RCC 7860 (cell line): ENCODE measurements around the gene TRIAP1.
A peak's percentile ranks its signal among the peaks of the same experiment; 100 is the strongest.

ENCODE experiments used
- DNase-seq: peaks from one replicate; pipeline ENCODE4 v3.0.0-alpha.2; 2015; ENCODE audit warnings: low spot score
- FAIRE-seq: peaks from 2 replicates; lab custom pipeline; 2012; peaks lifted over from hg19 to GRCh38; lab: Jason Lieb, UNC

The TRIAP1 gene

GRCh38 chr12:120437735-120438494 lies 8.3 kb downstream of the TRIAP1 start, which contains the start of gene COX6A1:
Gene COX6A1, plus strand, starts transcription at chr12:120438113. Its CDS starts 14 bp downstream, at chr12:120438127.
- peak; percentile 85 for FAIRE-seq

DNA sequence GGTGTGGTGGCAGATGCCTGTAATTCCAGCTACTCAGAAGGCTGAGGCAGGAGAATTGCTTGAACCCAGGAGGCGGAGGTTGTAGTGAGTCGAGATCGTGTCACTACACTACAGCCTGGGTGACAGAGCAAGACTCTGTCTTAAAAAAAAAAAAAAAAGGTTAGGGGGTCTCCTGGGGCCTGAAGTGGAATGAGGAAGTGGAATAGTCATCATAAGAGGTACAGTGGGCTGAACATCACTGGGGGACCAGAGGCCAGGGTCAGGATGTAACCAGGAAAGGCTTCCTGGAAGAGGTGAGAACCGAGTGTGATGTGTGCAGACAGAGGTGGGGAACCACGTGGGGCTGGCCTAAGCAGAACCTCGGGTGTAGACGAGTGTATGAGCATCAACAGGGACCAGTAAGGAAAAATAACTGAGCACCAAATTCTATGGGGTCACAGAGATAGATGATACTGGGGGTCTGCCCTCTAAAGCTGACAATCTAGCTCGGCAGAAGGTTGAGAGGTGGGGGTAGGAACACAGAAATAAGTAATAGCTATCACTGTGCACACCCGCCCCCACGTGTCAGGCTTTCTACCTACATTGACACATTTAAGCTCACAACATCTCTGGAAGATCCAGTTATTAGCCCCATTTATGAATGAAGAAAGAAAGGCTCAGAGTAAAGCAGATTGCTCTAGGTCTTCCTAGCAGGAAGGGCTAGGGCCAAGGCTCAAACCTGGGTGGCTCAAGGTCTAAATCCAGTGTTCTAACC lies 13.2 kb downstream of the TRIAP1 start:
- DNase-seq (no peak), FAIRE-seq (no peak)

More at GRCh38 chr12:120437735-120438494, 8.3 kb downstream of the TRIAP1 start, which contains the start of gene COX6A1:
- peak; percentile 97 for DNase-seq

DNA sequence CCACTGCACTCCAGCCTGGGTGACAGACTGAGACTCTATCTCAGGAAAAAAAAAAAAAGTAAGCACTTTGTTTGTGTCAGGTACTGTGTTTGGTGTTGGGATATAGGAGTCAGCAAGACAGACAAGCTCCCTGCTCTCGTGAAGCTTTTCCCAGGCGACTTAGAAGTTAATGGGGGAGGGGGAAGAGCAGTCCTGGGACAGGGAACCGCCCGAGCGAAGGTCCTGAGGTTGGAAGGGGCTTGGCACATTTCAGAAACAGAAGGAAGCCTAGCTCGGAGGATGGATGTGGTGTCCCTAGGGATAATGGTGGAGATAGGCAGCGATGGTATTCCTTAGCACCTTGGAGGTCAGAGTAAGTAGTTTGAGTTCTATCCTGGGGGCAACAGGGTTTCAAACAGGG lies 16.8 kb downstream of the TRIAP1 start:
- DNase-seq (no peak), FAIRE-seq (no peak)

DNA sequence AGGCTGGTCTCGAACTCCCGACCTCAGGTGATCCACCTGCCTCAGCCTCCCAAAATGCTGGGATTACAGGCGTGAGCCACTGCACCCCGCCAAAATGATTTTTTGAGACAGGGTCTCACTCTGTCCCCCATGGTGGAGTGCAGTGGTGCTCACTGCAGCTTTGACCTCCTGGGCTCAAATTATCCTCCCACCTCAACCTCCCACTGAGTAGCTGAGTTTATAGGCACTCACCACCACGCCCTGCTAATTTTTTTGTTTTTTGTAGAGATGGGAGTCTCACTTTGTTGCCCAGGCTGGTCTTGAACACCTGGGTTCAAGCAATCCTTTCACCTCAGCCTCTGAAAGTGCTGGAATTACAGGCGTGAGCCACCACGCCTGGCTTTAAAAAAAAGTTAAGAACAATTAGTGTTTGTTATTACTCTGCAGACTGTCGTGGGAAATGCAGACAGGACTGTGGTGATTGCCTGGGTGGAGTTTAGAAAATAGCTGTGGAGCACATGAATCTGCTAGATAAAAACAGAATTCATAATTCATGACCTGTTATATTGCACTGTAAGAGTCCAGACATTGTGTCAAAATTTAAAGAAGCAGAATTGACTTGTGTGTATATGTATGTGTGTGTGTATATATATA lies 17.5 kb downstream of the TRIAP1 start:
- DNase-seq, result no peak
- no peak for FAIRE-seq

GRCh38 chr12:120425797-120426196 lies 20.4 kb downstream of the TRIAP1 start:
- DNase-seq (no peak), FAIRE-seq (no peak)

DNA sequence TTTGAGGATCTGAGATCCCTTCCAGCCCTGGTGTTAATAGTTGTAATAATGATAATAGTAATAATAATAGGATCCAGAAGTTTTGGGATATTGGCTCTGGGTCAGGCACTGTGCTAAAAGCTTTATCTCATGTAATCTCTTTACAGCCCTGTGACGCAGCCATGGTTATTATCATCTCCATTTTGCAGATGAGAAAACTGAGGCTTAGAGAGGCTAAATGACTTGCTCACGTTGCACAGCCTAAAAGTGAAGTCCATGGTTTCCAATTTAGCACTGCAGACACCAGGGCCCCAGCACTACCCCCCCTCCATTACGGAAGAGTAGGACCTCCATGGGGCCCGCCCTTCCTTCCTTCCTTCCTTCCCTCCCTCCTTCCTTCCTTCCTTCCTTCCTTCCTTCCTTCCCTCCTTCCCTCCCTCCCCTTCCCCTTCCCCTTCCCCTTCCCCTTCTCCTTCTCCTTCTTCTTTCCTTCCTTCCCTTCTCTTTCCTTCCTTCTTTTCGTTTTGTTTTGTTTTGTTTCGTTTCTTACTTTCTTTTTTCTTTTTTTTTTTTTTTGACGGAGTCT lies 23.2 kb downstream of the TRIAP1 start:
- no peak for DNase-seq
- no peak for FAIRE-seq

DNA sequence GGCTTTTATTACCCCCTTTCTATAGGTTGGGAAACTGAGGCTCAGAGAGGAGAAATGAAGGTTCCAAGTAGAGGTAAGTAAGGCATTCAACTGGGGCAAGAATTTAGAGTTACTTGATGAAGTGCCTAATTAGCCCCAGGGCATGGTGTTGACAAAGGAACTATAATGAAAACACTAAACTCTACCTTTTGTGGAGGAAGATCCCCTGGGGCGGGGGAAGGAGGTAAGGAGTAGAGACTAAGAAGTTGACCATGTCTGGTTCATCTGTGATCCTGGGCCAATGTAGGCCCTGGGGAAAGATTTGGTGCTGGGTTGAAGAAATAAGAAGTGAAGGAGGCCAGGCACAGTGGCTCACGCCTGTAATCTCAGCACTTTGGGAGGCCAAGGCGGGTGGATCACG lies 24.5 kb downstream of the TRIAP1 start:
- no peak for DNase-seq
- no peak for FAIRE-seq

- DNase-seq (no peak), FAIRE-seq (no peak)
Measured at GRCh38 chr12:120417917-120418580, 28.1 kb downstream of the TRIAP1 start.

GRCh38 chr12:120416490-120417216 lies 29.5 kb downstream of the TRIAP1 start:
- FAIRE-seq (no peak), DNase-seq (no peak)

DNA sequence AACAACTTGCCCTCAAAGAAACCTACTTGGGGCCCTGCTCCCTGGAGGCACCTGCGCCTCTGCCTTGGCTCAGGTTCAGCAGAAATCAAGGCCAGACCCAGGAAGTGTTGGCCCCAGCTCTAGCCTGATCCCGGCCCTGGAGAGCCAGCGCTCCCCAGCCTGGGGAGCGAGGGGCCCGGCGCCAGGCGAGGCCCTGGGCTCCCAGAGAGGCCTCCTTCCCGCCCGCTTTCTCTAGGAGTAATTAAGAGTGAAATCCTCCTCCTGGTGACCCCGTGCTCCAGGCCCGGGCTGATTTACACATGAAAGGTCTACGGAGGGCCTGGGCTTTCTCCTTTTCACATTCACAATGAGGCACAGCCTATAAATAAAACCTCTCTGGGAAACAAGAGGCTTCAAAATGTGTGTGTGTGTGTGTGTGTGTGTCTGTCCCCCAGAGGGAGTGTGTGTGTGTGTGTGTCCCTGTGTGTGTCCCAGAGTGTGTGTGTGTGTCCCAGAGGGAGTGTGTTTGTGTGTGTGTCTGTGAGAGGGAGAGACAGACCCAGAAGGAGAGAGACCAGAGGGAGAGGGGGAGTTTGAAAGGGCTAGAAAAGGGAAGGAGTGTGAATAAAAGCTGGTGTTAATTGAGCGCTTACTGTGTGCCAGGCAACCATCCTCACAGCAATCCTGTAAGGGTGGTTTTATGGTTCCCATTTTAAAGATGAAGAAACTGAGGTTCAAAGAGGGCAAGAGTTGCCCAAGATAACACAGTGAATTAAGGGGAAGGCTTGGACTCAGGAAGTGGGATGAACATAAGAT lies 32.1 kb downstream of the TRIAP1 start:
- FAIRE-seq (no peak), DNase-seq (no peak)

- no peak for DNase-seq
- FAIRE-seq, result no peak
Measured at GRCh38 chr12:120412421-120412820, 33.8 kb downstream of the TRIAP1 start.

DNA sequence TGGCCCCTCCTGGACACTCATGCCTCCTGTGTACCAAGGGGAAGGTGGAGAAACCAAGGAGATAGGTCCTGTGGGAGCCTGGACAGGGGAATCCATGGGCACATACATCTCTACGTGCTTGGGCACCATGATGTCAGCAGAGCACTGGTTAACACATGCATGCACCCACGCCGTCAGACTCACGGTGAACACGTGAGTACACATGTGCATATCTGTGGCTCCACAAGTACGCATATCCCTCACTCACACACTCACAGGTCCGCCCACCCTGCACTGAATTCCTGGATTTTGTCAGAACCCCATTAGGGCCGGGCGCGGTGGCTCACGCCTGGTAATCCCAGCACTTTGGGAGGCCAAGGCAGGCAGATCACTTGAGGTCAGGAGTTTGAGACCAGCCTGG lies 37.4 kb downstream of the TRIAP1 start:
- DNase-seq (no peak), FAIRE-seq (no peak)

- FAIRE-seq, result no peak
- no peak for DNase-seq
Measured at GRCh38 chr12:120406553-120406952, 39.6 kb downstream of the TRIAP1 start.

DNA sequence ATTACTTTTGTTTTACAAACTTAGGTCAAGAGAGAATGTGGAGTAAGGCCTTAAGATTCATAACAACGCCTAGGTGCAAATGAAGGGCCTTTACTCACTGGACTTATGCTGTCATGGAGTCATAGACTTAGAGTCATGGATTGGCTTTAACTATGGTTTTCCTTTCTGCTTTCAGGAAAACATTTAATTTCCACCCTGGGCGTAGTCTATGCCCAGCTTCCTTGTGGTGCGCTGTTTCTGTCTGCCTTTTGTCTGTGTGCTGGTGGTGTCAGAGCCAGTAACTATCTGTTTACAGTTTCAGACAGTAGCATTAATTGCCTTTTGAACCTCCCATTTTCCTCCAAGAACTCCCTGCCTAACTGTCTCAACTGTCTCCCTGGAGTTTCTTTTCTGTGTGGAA lies 40.1 kb downstream of the TRIAP1 start:
- no peak for DNase-seq
- no peak for FAIRE-seq

DNA sequence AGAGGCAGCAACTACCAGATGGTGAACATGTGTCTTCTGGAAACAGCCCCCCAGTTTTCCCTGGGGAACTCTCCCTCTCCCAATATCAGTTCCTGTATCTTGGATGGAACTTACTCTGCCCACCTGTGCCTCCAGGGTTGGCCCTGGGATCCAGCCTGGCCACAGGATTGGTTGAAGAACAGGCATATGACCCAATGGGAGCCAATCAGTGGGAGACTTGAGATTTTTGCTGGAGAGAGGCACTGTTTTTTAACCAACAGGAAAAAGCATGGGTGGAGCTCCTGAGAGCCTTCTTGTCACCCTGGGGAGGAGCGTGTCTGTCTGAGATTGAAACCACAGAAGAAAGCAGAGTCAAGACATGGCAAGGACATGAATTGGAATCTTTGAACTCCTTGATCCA lies 41.9 kb downstream of the TRIAP1 start:
- FAIRE-seq, result no peak

DNA sequence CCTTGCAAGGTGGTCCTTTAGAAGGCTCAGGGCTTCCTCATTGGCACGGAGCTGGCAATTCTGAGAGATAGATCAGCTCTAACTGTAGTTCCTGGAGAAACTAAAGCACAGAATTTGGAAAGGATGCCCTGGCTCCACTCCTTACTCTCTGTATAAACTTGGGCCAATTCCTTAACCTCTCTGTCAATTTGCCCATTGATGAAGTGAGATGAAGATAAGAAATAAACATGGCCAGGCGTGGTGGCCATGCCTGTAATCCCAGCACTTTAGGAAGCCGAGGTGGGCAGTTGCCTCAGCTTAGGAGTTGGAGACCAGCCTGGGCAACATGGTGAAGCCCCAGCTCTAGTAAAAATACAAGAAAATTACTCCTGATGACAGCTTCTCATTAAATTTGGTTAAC lies 42.3 kb downstream of the TRIAP1 start:
- FAIRE-seq, result no peak
- DNase-seq, result no peak

More for the DNA sequence above, 41.9 kb downstream of the TRIAP1 start:
- no peak for DNase-seq

DNA sequence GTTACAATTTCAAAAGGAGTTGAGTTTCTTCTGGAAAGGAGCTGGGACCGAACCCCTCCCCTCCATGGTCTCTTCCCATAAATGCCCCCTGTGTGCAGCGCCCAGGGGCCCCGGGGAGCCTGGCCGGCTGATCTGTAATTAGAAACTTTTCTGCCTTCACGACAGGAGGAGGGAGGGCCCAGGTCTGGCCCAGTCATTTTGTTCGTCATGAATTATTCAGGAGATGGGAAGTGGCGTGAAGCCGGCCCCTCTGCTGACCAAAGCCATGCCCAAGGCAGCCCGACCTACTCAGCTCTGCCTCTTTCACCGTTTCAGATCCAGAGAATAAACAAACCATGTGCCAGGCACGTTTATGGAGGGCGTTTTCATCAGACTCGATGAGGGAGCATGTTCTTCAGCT lies 44.0 kb downstream of the TRIAP1 start:
- DNase-seq (no peak), FAIRE-seq (no peak)

DNA sequence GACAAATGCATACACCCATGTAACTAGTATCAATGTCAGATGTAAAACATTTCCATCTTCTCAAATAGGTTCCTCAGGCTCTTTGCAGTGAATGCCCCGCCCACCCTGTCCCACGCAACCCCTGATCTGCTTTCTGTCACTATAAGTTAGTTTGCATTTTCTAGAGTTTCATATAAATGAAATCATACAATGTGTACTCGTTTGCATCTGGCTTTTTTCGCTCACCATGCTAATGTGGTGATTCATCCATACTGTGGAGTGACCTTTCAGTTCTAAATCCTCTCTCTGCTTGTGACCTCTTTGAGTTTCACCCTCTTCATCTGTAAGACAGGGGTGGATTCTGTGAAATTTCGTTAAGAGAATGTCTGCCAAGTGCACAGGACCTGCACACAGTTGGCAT lies 46.7 kb downstream of the TRIAP1 start:
- DNase-seq, result no peak
- FAIRE-seq, result no peak

DNA sequence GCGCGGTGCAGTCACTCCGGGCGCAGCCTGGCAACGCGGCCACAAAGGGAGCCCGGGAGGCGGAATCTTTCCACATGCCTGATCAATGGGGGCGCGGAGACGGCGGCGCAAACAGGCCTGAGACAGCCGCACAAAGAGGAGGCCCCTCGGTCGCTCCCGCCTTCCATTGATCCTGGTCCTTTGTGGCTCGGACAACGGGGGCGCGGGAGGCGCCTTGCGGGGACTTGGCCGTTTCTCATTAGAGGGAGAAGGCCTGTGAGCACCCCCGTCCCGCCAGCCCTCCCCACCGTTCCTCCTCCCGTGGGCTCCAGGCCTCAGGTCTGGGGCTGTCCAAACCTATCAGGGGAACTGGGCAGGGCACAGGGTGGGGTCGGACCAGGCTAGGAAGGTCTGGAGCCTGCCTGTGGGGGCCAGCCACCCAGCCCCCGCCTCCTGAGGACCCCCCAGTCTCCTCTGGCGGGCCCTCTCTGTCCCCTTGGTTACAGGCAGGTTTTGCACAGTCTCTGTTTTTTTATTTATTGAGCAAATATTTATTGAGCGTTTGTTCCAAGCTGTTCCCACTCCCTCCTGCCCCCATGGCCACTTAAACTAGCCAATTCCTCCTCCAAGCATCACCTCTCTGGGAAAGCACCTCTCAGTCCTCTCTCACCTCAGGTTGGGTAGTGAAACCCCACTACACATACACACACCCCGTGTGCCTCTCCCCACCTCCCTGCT lies 48.2 kb downstream of the TRIAP1 start:
- FAIRE-seq (no peak), DNase-seq (no peak)
